Measurements from ENCODE around the gene FOXA2.
A peak's percentile ranks its signal among the peaks of the same experiment; 100 is the strongest.

FOXA2 gene

GRCh38 chr20:22577515-22578220 is 6.7 kb downstream of the FOXA2 start:
- H3K4me3 ChIP-seq (ENCODE audit: low read depth, low read length): peak overlapping the region; percentile 27
- no peaks in the 10 kb centered on the region for H3K9me3 ChIP-seq (ENCODE audit: control insufficient read depth, insufficient read depth, low read depth, low read length)
- H3K4me1 ChIP-seq (ENCODE audit: control insufficient read depth, insufficient read depth, low read length): peaks cover 63% of the 10 kb centered on the region
- H3K27ac ChIP-seq (ENCODE audit: low read depth, low read length): no peak overlapping the region
- peaks cover 100% of the 10 kb centered on the region for H3K27me3 ChIP-seq (ENCODE audit: control insufficient read depth, insufficient read depth, low read length)
- no peaks in the 10 kb centered on the region for H3K36me3 ChIP-seq (ENCODE audit: control insufficient read depth, insufficient read depth, low read length)
- H3K9ac ChIP-seq (ENCODE audit: low read length): peak overlapping the region; percentile 53

GRCh38 chr20:22576733-22577514 is 7.4 kb downstream of the FOXA2 start:
- Histone ChIP-seq H3K9me3 (ENCODE audit: control insufficient read depth, insufficient read depth, low read depth, low read length) (no peaks in the 10 kb centered on the region), H3K9ac (ENCODE audit: low read length) (peak overlapping the region; percentile 34), H3K4me3 (ENCODE audit: low read depth, low read length) (peak overlapping the region; percentile 27), H3K4me1 (ENCODE audit: control insufficient read depth, insufficient read depth, low read length) (peaks cover 58% of the 10 kb centered on the region), H3K27ac (ENCODE audit: low read depth, low read length) (no peak overlapping the region), H3K36me3 (ENCODE audit: control insufficient read depth, insufficient read depth, low read length) (no peaks in the 10 kb centered on the region), H3K27me3 (ENCODE audit: control insufficient read depth, insufficient read depth, low read length) (peaks cover 100% of the 10 kb centered on the region)

GRCh38 chr20:22576273-22576672 is 8.1 kb downstream of the FOXA2 start:
- Histone ChIP-seq H3K4me1 (ENCODE audit: control insufficient read depth, insufficient read depth, low read length) (peaks cover 61% of the 10 kb centered on the region), H3K36me3 (ENCODE audit: control insufficient read depth, insufficient read depth, low read length) (no peaks in the 10 kb centered on the region), H3K4me3 (ENCODE audit: low read depth, low read length) (peak overlapping the region; percentile 27; the same call in 1 of the 2 replicates), H3K27ac (ENCODE audit: low read depth, low read length) (no peak overlapping the region), H3K9ac (ENCODE audit: low read length) (peak overlapping the region; percentile 12), H3K9me3 (ENCODE audit: control insufficient read depth, insufficient read depth, low read depth, low read length) (no peaks in the 10 kb centered on the region), H3K27me3 (ENCODE audit: control insufficient read depth, insufficient read depth, low read length) (peaks cover 100% of the 10 kb centered on the region)

GRCh38 chr20:22575737-22576136 is 8.6 kb downstream of the FOXA2 start:
- no peaks in the 10 kb centered on the region for H3K9me3 ChIP-seq (ENCODE audit: control insufficient read depth, insufficient read depth, low read depth, low read length)
- H3K27me3 ChIP-seq (ENCODE audit: control insufficient read depth, insufficient read depth, low read length): peaks cover 100% of the 10 kb centered on the region
- no peak overlapping the region for H3K9ac ChIP-seq (ENCODE audit: low read length)
- H3K27ac ChIP-seq (ENCODE audit: low read depth, low read length): no peak overlapping the region
- no peaks in the 10 kb centered on the region for H3K36me3 ChIP-seq (ENCODE audit: control insufficient read depth, insufficient read depth, low read length)
- H3K4me3 ChIP-seq (ENCODE audit: low read depth, low read length): no peak overlapping the region
- peaks cover 66% of the 10 kb centered on the region for H3K4me1 ChIP-seq (ENCODE audit: control insufficient read depth, insufficient read depth, low read length)

GRCh38 chr20:22575087-22575721 is 9.2 kb downstream of the FOXA2 start:
- no peaks in the 10 kb centered on the region for H3K9me3 ChIP-seq (ENCODE audit: control insufficient read depth, insufficient read depth, low read depth, low read length)
- H3K27me3 ChIP-seq (ENCODE audit: control insufficient read depth, insufficient read depth, low read length): peaks cover 100% of the 10 kb centered on the region
- no peak overlapping the region for H3K9ac ChIP-seq (ENCODE audit: low read length)
- H3K36me3 ChIP-seq (ENCODE audit: control insufficient read depth, insufficient read depth, low read length): no peaks in the 10 kb centered on the region
- H3K4me1 ChIP-seq (ENCODE audit: control insufficient read depth, insufficient read depth, low read length): peaks cover 66% of the 10 kb centered on the region
- H3K27ac ChIP-seq (ENCODE audit: low read depth, low read length): no peak overlapping the region
- H3K4me3 ChIP-seq (ENCODE audit: low read depth, low read length): no peak overlapping the region

- Histone ChIP-seq H3K4me3 (ENCODE audit: low read depth, low read length) (no peak overlapping the region), H3K27me3 (ENCODE audit: control insufficient read depth, insufficient read depth, low read length) (peaks cover 100% of the 10 kb centered on the region), H3K36me3 (ENCODE audit: control insufficient read depth, insufficient read depth, low read length) (no peaks in the 10 kb centered on the region), H3K4me1 (ENCODE audit: control insufficient read depth, insufficient read depth, low read length) (peaks cover 60% of the 10 kb centered on the region), H3K9ac (ENCODE audit: low read length) (no peak overlapping the region), H3K9me3 (ENCODE audit: control insufficient read depth, insufficient read depth, low read depth, low read length) (no peaks in the 10 kb centered on the region), H3K27ac (ENCODE audit: low read depth, low read length) (no peak overlapping the region)
Measured at GRCh38 chr20:22574545-22575086, 9.8 kb downstream of the FOXA2 start.

GRCh38 chr20:22572491-22572890 is 11.9 kb downstream of the FOXA2 start:
- H3K27me3 ChIP-seq (ENCODE audit: control insufficient read depth, insufficient read depth, low read length): peaks cover 100% of the 10 kb centered on the region
- H3K4me3 ChIP-seq (ENCODE audit: low read depth, low read length): no peak overlapping the region
- no peaks in the 10 kb centered on the region for H3K9me3 ChIP-seq (ENCODE audit: control insufficient read depth, insufficient read depth, low read depth, low read length)
- H3K9ac ChIP-seq (ENCODE audit: low read length): no peak overlapping the region
- no peak overlapping the region for H3K27ac ChIP-seq (ENCODE audit: low read depth, low read length)
- H3K36me3 ChIP-seq (ENCODE audit: control insufficient read depth, insufficient read depth, low read length): no peaks in the 10 kb centered on the region
- peaks cover 58% of the 10 kb centered on the region for H3K4me1 ChIP-seq (ENCODE audit: control insufficient read depth, insufficient read depth, low read length)

- Histone ChIP-seq H3K4me1 (ENCODE audit: control insufficient read depth, insufficient read depth, low read length) (peaks cover 60% of the 10 kb centered on the region), H3K9ac (ENCODE audit: low read length) (no peak overlapping the region), H3K36me3 (ENCODE audit: control insufficient read depth, insufficient read depth, low read length) (no peaks in the 10 kb centered on the region), H3K27ac (ENCODE audit: low read depth, low read length) (no peak overlapping the region), H3K27me3 (ENCODE audit: control insufficient read depth, insufficient read depth, low read length) (peaks cover 100% of the 10 kb centered on the region), H3K4me3 (ENCODE audit: low read depth, low read length) (no peak overlapping the region), H3K9me3 (ENCODE audit: control insufficient read depth, insufficient read depth, low read depth, low read length) (no peaks in the 10 kb centered on the region)
Measured at GRCh38 chr20:22572023-22572422, 12.3 kb downstream of the FOXA2 start.

GRCh38 chr20:22569353-22569752 is 15.0 kb downstream of the FOXA2 start:
- Histone ChIP-seq H3K36me3 (ENCODE audit: control insufficient read depth, insufficient read depth, low read length) (no peaks in the 10 kb centered on the region), H3K4me1 (ENCODE audit: control insufficient read depth, insufficient read depth, low read length) (peaks cover 43% of the 10 kb centered on the region), H3K9me3 (ENCODE audit: control insufficient read depth, insufficient read depth, low read depth, low read length) (no peaks in the 10 kb centered on the region), H3K9ac (ENCODE audit: low read length) (no peak overlapping the region), H3K27me3 (ENCODE audit: control insufficient read depth, insufficient read depth, low read length) (peaks cover 100% of the 10 kb centered on the region), H3K4me3 (ENCODE audit: low read depth, low read length) (0 out of 2 replicates have a peak overlapping the region, but pooled peaks have one; percentile 51), H3K27ac (ENCODE audit: low read depth, low read length) (no peak overlapping the region)

GRCh38 chr20:22568872-22569344 is 15.5 kb downstream of the FOXA2 start:
- Histone ChIP-seq H3K9ac (ENCODE audit: low read length) (no peak overlapping the region), H3K36me3 (ENCODE audit: control insufficient read depth, insufficient read depth, low read length) (no peaks in the 10 kb centered on the region), H3K27me3 (ENCODE audit: control insufficient read depth, insufficient read depth, low read length) (peaks cover 100% of the 10 kb centered on the region), H3K4me3 (ENCODE audit: low read depth, low read length) (peak overlapping the region; percentile 51), H3K27ac (ENCODE audit: low read depth, low read length) (no peak overlapping the region), H3K9me3 (ENCODE audit: control insufficient read depth, insufficient read depth, low read depth, low read length) (no peaks in the 10 kb centered on the region), H3K4me1 (ENCODE audit: control insufficient read depth, insufficient read depth, low read length) (peaks cover 46% of the 10 kb centered on the region)

All from HUES6 (cell line).